ENCODE results near the gene EYS. TPM values are rescaled to one million over a fixed set of nuclear protein-coding genes. Genes with fewer than 3 reads are reported as not detected.

The EYS gene
- total and polyA plus RNA-seq, 2 of the 8 experiments (the other 6 are each of a cell fraction or from before 2014, with no cell fraction given) = 0.05 to 0.13 TPM

DNA sequence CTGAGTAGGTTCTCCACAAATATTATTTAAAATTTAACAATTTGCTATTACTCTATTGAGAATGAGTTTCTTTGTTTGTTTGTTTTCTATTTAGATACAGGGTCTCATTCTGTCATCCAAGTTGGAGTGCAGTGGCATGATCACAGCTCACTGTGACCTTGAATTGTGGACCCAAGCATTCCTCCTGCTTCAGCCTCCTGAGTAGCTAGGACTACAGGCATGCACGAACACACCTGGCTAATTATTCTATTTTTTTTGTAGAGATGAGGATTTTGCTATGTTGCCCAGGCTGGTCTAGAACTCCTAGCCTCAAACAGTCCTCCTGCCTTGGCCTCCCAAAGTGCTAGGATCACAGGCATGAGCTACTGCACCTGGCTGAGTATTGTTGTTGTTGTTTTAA is 1949.2 kb downstream of the EYS start:
- no peak overlapping the region for H2AK5ac ChIP-seq (ENCODE audit: low read depth, low read length)
- no peak for TF ChIP-seq CBX5 (IDR thresholded peaks at IDR 0.05; ENCODE audit: low read depth, low read length)
- TF ChIP-seq PHF8 (conservative IDR thresholded peaks at IDR 0.05; ENCODE audit: low read depth, low read length) = no peak
- no peak for TF ChIP-seq NANOG (IDR thresholded peaks at IDR 0.05; ENCODE audit: insufficient read depth, low read depth, low read length, poor library complexity, severe bottlenecking)
- TF ChIP-seq SIN3A (conservative IDR thresholded peaks at IDR 0.05 in 1 of 2, IDR thresholded peaks at IDR 0.05 in 1 of 2; ENCODE audit: low read depth in 1 of 2, low read length in 2 of 2) = no peak
- no peak for TF ChIP-seq BRCA1 (IDR thresholded peaks at IDR 0.05; ENCODE audit: low read depth, low read length)
- no peak for TF ChIP-seq SP1 (IDR thresholded peaks at IDR 0.05; ENCODE audit: low read depth, low read length)
- TF ChIP-seq SRF (IDR thresholded peaks at IDR 0.05; ENCODE audit: low read depth, low read length) = no peak
- TF ChIP-seq TAF7 (optimal IDR thresholded peaks at IDR 0.05; ENCODE audit: borderline replicate concordance, low read depth, low read length) = no peak
- no peak for TF ChIP-seq BACH1 (IDR thresholded peaks at IDR 0.05; ENCODE audit: low read length)
- no peak for TF ChIP-seq ASH2L (IDR thresholded peaks at IDR 0.05; ENCODE audit: low read length)
- no peak for TF ChIP-seq POLR2AphosphoS5 (IDR thresholded peaks at IDR 0.05; ENCODE audit: low read depth, low read length)
- no peak for TF ChIP-seq TEAD4 (IDR thresholded peaks at IDR 0.05; ENCODE audit: low read depth, low read length)
- TF ChIP-seq, protein P1, sequence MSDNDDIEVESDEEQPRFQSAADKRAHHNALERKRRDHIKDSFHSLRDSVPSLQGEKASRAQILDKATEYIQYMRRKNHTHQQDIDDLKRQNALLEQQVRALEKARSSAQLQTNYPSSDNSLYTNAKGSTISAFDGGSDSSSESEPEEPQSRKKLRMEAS (IDR thresholded peaks at IDR 0.05) = no peak
- TF ChIP-seq MAFK (IDR thresholded peaks at IDR 0.05; ENCODE audit: low read depth, low read length) = no peak
- TF ChIP-seq TCF12 (IDR thresholded peaks at IDR 0.05; ENCODE audit: low read depth, low read length) = no peak
- H3K27ac ChIP-seq (ENCODE audit: low read depth, low read length) = no peak overlapping the region
- no peaks in the 10 kb centered on the region for H3K36me3 ChIP-seq (ENCODE audit: control insufficient read depth in 2 of 4, insufficient read depth in 4 of 4, low read length in 3 of 4)
- H3K4me1 ChIP-seq (replicated peaks in 1 of 4; ENCODE audit: control insufficient read depth in 3 of 4, insufficient read depth in 4 of 4, low read length in 3 of 4) = no peaks in the 10 kb centered on the region
- H3K14ac ChIP-seq (ENCODE audit: insufficient read length) = no peak overlapping the region
- H4K91ac ChIP-seq (replicated peaks; ENCODE audit: insufficient read length, low read length) = no peak overlapping the region
- H4K20me1 ChIP-seq (replicated peaks in 1 of 2; ENCODE audit: control insufficient read depth in 1 of 2, insufficient read depth in 2 of 2, low read length in 2 of 2) = no peaks in the 10 kb centered on the region
- no peak for DNase-seq (ENCODE audit: low read depth in 1 of 2, low spot score in 2 of 2)
- no peak overlapping the region for H3K4me3 ChIP-seq (ENCODE audit: extremely low read depth in 1 of 4, insufficient read depth in 2 of 4, low read depth in 3 of 4, low read length in 4 of 4)
- H3K4me2 ChIP-seq (ENCODE audit: insufficient read depth in 1 of 2, low read depth in 2 of 2, low read length in 2 of 2) = no peak overlapping the region
- CTCF ChIA-PET (ENCODE audit: partially characterized antibody) = interaction anchor here (1.0 kb wide), 1 partner anchor 12 kb away, joined by 4 read pairs; no protein-coding TSS in a partner anchor
- H3K79me1 ChIP-seq (ENCODE audit: low read depth, low read length) = no peaks in the 10 kb centered on the region
- no peak overlapping the region for H2BK12ac ChIP-seq (ENCODE audit: low read depth, low read length)
- no peak overlapping the region for H2BK20ac ChIP-seq (ENCODE audit: low read length)
- no peak overlapping the region for H3K23ac ChIP-seq (ENCODE audit: insufficient read length)
- no peak overlapping the region for H2AFZ ChIP-seq (ENCODE audit: low read length)
- no peak overlapping the region for H3K4ac ChIP-seq (replicated peaks; ENCODE audit: insufficient read length, low read depth, low read length)
- POLR2A ChIA-PET (ENCODE audit: partially characterized antibody) = no interaction called here
- 0 out of 4 replicates have a peak, but pooled peaks cover 3 to 7% of the 10 kb centered on the region in 2 experiments for H3K9me3 ChIP-seq (ENCODE audit: insufficient read depth in 2 of 2, low read depth in 1 of 2, low read length in 1 of 2)
- FAIRE-seq = no peak
- H2BK120ac ChIP-seq (replicated peaks; ENCODE audit: low read depth, low read length) = no peak overlapping the region
- no peak overlapping the region for H4K8ac ChIP-seq (ENCODE audit: extremely low read depth, insufficient read depth, low read length)
- H4K5ac ChIP-seq (ENCODE audit: insufficient read length, low read depth, low read length) = no peak overlapping the region
- no peaks in the 10 kb centered on the region for H3K79me2 ChIP-seq (ENCODE audit: control insufficient read depth in 1 of 2, insufficient read depth in 2 of 2, low read length in 2 of 2)
- H2BK15ac ChIP-seq (ENCODE audit: low read length) = no peak overlapping the region
- no peak overlapping the region for H3K18ac ChIP-seq (ENCODE audit: extremely low read depth, low read length)
- no peak overlapping the region for H3K56ac ChIP-seq (replicated peaks; ENCODE audit: insufficient read length, low read depth, low read length)
- H3K27me3 ChIP-seq (replicated peaks in 1 of 4; ENCODE audit: control insufficient read depth in 3 of 4, extremely low read depth in 1 of 4, insufficient read depth in 3 of 4, low read length in 3 of 4) = no peaks in the 10 kb centered on the region
- no peaks in the 10 kb centered on the region for H3K23me2 ChIP-seq (ENCODE audit: low read depth, low read length)
- H2BK5ac ChIP-seq (ENCODE audit: low read depth, low read length) = no peak overlapping the region
- 54% methylated on average over 1 of the region's 1 CpG; no CpG with 5 or more reads in 1 of the 2 experiments for WGBS, 2 experiments (ENCODE audit: extremely low coverage in 1 of 2, insufficient coverage in 1 of 2, insufficient read length in 1 of 2, insufficient replicate concordance in 2 of 2, low coverage in 1 of 2, low lambda C conversion rate in 2 of 2, missing lambda C conversion rate in 1 of 2)
- H3K9ac ChIP-seq (replicated peaks in 1 of 4; ENCODE audit: extremely low read depth in 1 of 4, low read depth in 3 of 4, low read length in 3 of 4) = no peak overlapping the region

All from H1 (cell line).